GM12878 (cell line): ENCODE data around the gene S100A12. TPM values are rescaled to one million over a fixed set of nuclear protein-coding genes. Genes with fewer than 3 reads are reported as not detected.

Experiments used
- ATAC-seq: fragments of 200-7000 bp; cut with Tn5 transposase; 3 replicates; pipeline ENCODE4 v1.9.1; 2020; ENCODE audit warnings: mild to moderate bottlenecking, moderate library complexity
- BruUV-seq: library from RNA; stranded (reverse); fragments of 400-500 nt; replicated peaks from 2 replicates; lab custom pipeline; 2021; lab: Mats Ljungman, UMichigan
- CTCF ChIA-PET: fragments of 300-600 bp; sonication (Branson Sonifier 250); formaldehyde crosslinking; extraction: SDS; loops from one replicate; lab custom pipeline; 2021; ENCODE audit warnings: inconsistent platforms; lab: Yijun Ruan, JAX
- POLR2A ChIA-PET: fragments of 350-600 bp; formaldehyde crosslinking; extraction: SDS; loops from one replicate; lab custom pipeline; 2021; ENCODE audit warnings: inconsistent platforms; lab: Charles Lee
- RAD21 ChIA-PET: fragments of 300-600 bp; sonication (Branson Sonifier 250); formaldehyde crosslinking; loops from one replicate; lab custom pipeline; 2023; ENCODE audit warnings: antibody characterized with exemption; ENCODE audit not compliant: unreplicated experiment; lab: Charles Lee
- SMC1A ChIA-PET: fragments of 300-600 bp; sonication (Branson Sonifier 250); formaldehyde crosslinking; loops from one replicate; lab custom pipeline; 2023; ENCODE audit not compliant: unreplicated experiment, uncharacterized antibody; lab: Charles Lee
- DNase-seq: peaks from one replicate; pipeline ENCODE4 v3.0.0-alpha.2; 2011; ENCODE audit warnings: low read depth, low spot score
- FAIRE-seq: peaks from 3 replicates; lab custom pipeline; 2011; peaks lifted over from hg19 to GRCh38; lab: Jason Lieb, UNC
- H2AFZ ChIP-seq: 2 replicates; pipeline ENCODE4 v1.6.0; 2011; ENCODE audit warnings: low read depth, low read length, control low read depth; ENCODE audit not compliant: control insufficient read depth
- H3K27ac ChIP-seq: 2 replicates; pipeline ENCODE4 v1.5.1; 2011; ENCODE audit warnings: control low read depth; ENCODE audit not compliant: control insufficient read depth, insufficient read depth
- H3K27me3 ChIP-seq, 2 experiments: replicated peaks in 1 of 2; 2 replicates each; pipeline versions ENCODE4 v1.6.0 to v1.6.1; 2011; ENCODE audit warnings: low read length in 1 of 2; ENCODE audit not compliant: control insufficient read depth in 2 of 2, insufficient read depth in 2 of 2
- H3K36me3 ChIP-seq, 2 experiments: 2 replicates each; pipeline ENCODE4 v1.5.1; 2011; ENCODE audit warnings: low read length in 1 of 2; ENCODE audit not compliant: control insufficient read depth in 2 of 2, insufficient read depth in 2 of 2
- H3K4me1 ChIP-seq: 2 replicates; pipeline ENCODE4 v1.6.1; 2011; ENCODE audit warnings: mild to moderate bottlenecking, low read length, moderate library complexity, mixed read lengths; ENCODE audit not compliant: control insufficient read depth, insufficient read depth
- H3K4me2 ChIP-seq: 2 replicates; pipeline ENCODE4 v1.6.0; 2011; ENCODE audit warnings: control low read depth; ENCODE audit not compliant: control insufficient read depth, insufficient read depth
- H3K4me3 ChIP-seq: fragments of 200-600 bp; sonication (generic); 2 replicates; pipeline ENCODE4 v1.5.1; 2016
- H3K79me2 ChIP-seq: 2 replicates; pipeline ENCODE4 v1.6.0; 2011; ENCODE audit warnings: low read length; ENCODE audit not compliant: control insufficient read depth, insufficient read depth
- H3K9ac ChIP-seq: 2 replicates; pipeline ENCODE4 v1.8.0; 2011; ENCODE audit warnings: low read length, control low read depth, mixed read lengths; ENCODE audit not compliant: control insufficient read depth, insufficient read depth
- H3K9me3 ChIP-seq: replicated peaks from 3 replicates; pipeline ENCODE4 v1.5.1; 2011; ENCODE audit warnings: mild to moderate bottlenecking, low read length; ENCODE audit not compliant: control insufficient read depth, insufficient read depth
- H4K20me1 ChIP-seq: 2 replicates; pipeline ENCODE4 v1.6.0; 2011; ENCODE audit not compliant: control insufficient read depth, insufficient read depth
- BHLHE40 ChIP-seq, 2 experiments: fragments of 450-650 bp in 1 of 2; IDR thresholded peaks; 2 replicates each; pipeline ENCODE4 v1.6.1; 2011 to 2017; ENCODE audit warnings: low read depth in 2 of 2, borderline replicate concordance in 1 of 2, improper control_type of control experiment in 1 of 2, low read length in 1 of 2, mild to moderate bottlenecking in 1 of 2
- CEBPB ChIP-seq, 2 experiments: fragments of 150-350 bp in 1 of 2; IDR thresholded peaks; 2 replicates each; pipeline ENCODE4 v1.6.1; 2012 to 2014; ENCODE audit warnings: low read depth in 2 of 2, low read length in 2 of 2, borderline replicate concordance in 1 of 2, inconsistent platforms in 1 of 2
- CREB1 ChIP-seq: IDR thresholded peaks from 2 replicates; pipeline ENCODE4 v1.6.1; 2012; ENCODE audit warnings: low read depth, mild to moderate bottlenecking, inconsistent platforms
- HDAC6 ChIP-seq: fragments of 200-600 bp; sonication (generic); IDR thresholded peaks from one replicate; pipeline ENCODE4 v1.8.0; 2017; ENCODE audit warnings: antibody characterized with exemption; ENCODE audit not compliant: unreplicated experiment
- IRF4 ChIP-seq: IDR thresholded peaks from 2 replicates; pipeline ENCODE4 v1.6.1; 2011; ENCODE audit warnings: low read depth, low read length
- NFYB ChIP-seq: IDR thresholded peaks from 2 replicates; pipeline ENCODE4 v1.6.1; 2011; ENCODE audit warnings: low read depth, mild to moderate bottlenecking, low read length, improper control_type of control experiment, moderate library complexity; ENCODE audit not compliant: insufficient read depth
- NRF1 ChIP-seq: conservative IDR thresholded peaks from 2 replicates; pipeline ENCODE4 v1.6.1; 2011; ENCODE audit warnings: mild to moderate bottlenecking, low read depth, low read length, improper control_type of control experiment
- RFX5 ChIP-seq: IDR thresholded peaks from 2 replicates; pipeline ENCODE4 v1.6.1; 2011; ENCODE audit warnings: low read depth, low read length, improper control_type of control experiment
- SMARCA5 ChIP-seq: fragments of 450-650 bp; IDR thresholded peaks from 2 replicates; pipeline ENCODE4 v1.6.1; 2017; ENCODE audit warnings: mild to moderate bottlenecking
- ZNF384 ChIP-seq: IDR thresholded peaks from 2 replicates; pipeline ENCODE4 v1.6.1; 2012; ENCODE audit warnings: low read depth, mild to moderate bottlenecking, low read length, improper control_type of control experiment, borderline replicate concordance
- WGBS: methylation state at CpG from one replicate; pipeline ENCODE4 v1.1.6; 2016; ENCODE audit warnings: low lambda C conversion rate; ENCODE audit not compliant: insufficient replicate concordance, insufficient coverage; ENCODE audit errors: missing lambda C conversion rate; 5-methylcytosine and 5-hydroxymethylcytosine counted together
- in situ Hi-C: fragments of 300-500 bp; cut with MboI; formaldehyde crosslinking; loops from 9 replicates; pipeline ENCODE4 v1.14.3; 2018; ENCODE audit warnings: mixed read lengths
- intact Hi-C: fragments of 100-400 bp; cut with micrococcal nuclease; formaldehyde crosslinking; loops from one replicate; pipeline ENCODE4 v1.14.2; 2022; ENCODE audit not compliant: unreplicated experiment
- polyA plus RNA-seq, 11 experiments: library from polyadenylated mRNA; depleted of rRNA in 4 of 11; unstranded in 6 of 11; stranded (reverse) in 5 of 11; fragments of >200 nt; fragmentation: Nextera tagmentation in 4 of 11; fragmentation: Illumina TruSeq in 1 of 11; extraction: Ambion mirVana in 4 of 11; extraction: Trizol in 1 of 11; gene quantifications; 1 replicate in 1 of 11; 2 replicates in 10 of 11; pipeline versions ENCODE4 v1.2.1 to v1.2.3, GENCODE V29; 2011 to 2016; ENCODE audit warnings: inconsistent platforms in 2 of 11, missing spikeins in 2 of 11, low read depth in 1 of 11
- total RNA-seq, 4 experiments: library from RNA; depleted of rRNA in 3 of 4; stranded (reverse); fragments of >200 nt in 3 of 4; fragmentation: Illumina TruSeq in 1 of 4; extraction: Trizol in 1 of 4; gene quantifications; 2 replicates each; pipeline versions ENCODE4 v1.2.1 to v1.2.3, GENCODE V29; 2013 to 2021
- TF ChIP-seq, protein P1 (sequence below), 3 experiments: IDR thresholded peaks in 2 of 3; conservative IDR thresholded peaks in 1 of 3; 2 replicates each; pipeline ENCODE4 v1.5.1; 2011; ENCODE audit warnings: low read depth in 3 of 3, low read length in 3 of 3, mild to moderate bottlenecking in 3 of 3, control low read depth in 2 of 3, moderate library complexity in 2 of 3, inconsistent platforms in 1 of 3, mixed read lengths in 1 of 3; ENCODE audit not compliant: control insufficient read depth in 2 of 3, insufficient read depth in 1 of 3; ENCODE audit errors: extremely low read depth in 1 of 3
- TF ChIP-seq, protein P2 (sequence below): fragments of 150-350 bp; IDR thresholded peaks from 2 replicates; pipeline ENCODE4 v1.6.1; 2016; ENCODE audit warnings: low read depth, low read length

The S100A12 gene
- total and polyA plus RNA-seq, 10 of the 15 experiments (the other 5 are each of a cell fraction or from before 2014, with no cell fraction given): not detected

DNA sequence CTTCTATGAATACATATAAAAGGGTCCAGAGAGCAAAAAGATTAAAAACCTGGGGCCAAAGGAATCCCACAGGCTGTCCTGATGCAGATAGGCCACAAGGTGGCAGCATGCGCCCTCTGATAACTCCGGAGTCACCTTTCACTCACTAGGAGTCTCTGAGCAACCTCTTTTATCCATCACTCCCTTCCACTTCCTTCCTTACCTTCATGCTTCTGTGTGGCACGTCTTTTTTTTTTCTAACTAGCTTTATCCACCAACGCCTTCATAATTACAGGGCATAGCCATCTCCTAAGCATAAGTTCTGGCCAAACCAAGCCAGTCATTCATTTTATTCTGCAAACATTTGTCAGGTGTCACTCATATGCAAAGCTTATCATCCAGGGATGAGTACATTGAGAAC is 22.9 kb downstream of the S100A12 start (continued):
- no peak for TF ChIP-seq BHLHE40 (IDR thresholded peaks at IDR 0.05; ENCODE audit: borderline replicate concordance in 1 of 2, low read depth in 2 of 2, low read length in 1 of 2)
- TF ChIP-seq, protein P1, sequence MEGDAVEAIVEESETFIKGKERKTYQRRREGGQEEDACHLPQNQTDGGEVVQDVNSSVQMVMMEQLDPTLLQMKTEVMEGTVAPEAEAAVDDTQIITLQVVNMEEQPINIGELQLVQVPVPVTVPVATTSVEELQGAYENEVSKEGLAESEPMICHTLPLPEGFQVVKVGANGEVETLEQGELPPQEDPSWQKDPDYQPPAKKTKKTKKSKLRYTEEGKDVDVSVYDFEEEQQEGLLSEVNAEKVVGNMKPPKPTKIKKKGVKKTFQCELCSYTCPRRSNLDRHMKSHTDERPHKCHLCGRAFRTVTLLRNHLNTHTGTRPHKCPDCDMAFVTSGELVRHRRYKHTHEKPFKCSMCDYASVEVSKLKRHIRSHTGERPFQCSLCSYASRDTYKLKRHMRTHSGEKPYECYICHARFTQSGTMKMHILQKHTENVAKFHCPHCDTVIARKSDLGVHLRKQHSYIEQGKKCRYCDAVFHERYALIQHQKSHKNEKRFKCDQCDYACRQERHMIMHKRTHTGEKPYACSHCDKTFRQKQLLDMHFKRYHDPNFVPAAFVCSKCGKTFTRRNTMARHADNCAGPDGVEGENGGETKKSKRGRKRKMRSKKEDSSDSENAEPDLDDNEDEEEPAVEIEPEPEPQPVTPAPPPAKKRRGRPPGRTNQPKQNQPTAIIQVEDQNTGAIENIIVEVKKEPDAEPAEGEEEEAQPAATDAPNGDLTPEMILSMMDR (IDR thresholded peaks at IDR 0.05 in 2 of 3, conservative IDR thresholded peaks at IDR 0.05 in 1 of 3; ENCODE audit: control insufficient read depth in 2 of 3, extremely low read depth in 1 of 3, insufficient read depth in 1 of 3, low read depth in 3 of 3, low read length in 3 of 3): peak; percentile 80 to 88 (median 83)
- TF ChIP-seq, protein P2, sequence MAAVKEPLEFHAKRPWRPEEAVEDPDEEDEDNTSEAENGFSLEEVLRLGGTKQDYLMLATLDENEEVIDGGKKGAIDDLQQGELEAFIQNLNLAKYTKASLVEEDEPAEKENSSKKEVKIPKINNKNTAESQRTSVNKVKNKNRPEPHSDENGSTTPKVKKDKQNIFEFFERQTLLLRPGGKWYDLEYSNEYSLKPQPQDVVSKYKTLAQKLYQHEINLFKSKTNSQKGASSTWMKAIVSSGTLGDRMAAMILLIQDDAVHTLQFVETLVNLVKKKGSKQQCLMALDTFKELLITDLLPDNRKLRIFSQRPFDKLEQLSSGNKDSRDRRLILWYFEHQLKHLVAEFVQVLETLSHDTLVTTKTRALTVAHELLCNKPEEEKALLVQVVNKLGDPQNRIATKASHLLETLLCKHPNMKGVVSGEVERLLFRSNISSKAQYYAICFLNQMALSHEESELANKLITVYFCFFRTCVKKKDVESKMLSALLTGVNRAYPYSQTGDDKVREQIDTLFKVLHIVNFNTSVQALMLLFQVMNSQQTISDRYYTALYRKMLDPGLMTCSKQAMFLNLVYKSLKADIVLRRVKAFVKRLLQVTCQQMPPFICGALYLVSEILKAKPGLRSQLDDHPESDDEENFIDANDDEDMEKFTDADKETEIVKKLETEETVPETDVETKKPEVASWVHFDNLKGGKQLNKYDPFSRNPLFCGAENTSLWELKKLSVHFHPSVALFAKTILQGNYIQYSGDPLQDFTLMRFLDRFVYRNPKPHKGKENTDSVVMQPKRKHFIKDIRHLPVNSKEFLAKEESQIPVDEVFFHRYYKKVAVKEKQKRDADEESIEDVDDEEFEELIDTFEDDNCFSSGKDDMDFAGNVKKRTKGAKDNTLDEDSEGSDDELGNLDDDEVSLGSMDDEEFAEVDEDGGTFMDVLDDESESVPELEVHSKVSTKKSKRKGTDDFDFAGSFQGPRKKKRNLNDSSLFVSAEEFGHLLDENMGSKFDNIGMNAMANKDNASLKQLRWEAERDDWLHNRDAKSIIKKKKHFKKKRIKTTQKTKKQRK: no peak

DNA sequence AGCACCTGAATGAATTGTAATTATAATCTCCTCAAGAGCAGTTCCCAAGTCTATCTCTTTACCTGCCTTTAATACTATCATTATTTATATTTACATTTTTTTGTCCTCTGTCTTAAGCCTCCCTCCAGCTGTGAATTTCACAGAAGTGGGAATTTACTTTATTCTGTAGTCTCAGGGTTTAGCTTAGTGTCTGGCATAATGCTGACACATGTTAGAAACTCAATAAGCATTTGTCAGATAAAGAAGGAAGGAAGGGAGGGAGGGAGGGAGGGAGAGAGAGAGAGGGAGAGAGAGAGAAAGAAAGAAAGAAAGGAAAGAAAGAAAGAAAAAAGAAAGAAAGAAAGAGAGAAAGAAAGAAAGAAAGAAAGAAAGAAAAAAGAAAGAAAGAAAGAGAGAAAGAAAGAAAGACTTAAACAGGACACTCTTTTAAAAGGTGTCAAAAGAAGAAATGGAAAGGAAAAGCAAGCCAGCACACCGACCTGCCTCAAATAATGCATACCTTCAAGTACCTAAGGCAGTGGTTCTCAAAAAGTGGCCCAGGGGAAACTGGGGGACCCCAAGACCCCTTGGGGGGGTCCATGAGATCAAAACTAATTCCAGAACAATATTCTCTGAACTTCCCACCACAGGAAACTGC is 25.0 kb downstream of the S100A12 start:
- POLR2A ChIA-PET: no interaction called here
- in situ Hi-C loops (loop anchor here (5.0 kb wide), 1 partner anchor 147 kb away; no protein-coding TSS in a partner anchor), intact Hi-C loops (no loop called here)
- FAIRE-seq (no peak), ATAC-seq (no peak), DNase-seq (no peak)
- H3K9me3 ChIP-seq: no peaks in the 10 kb centered on the region
- peaks cover 20% of the 10 kb centered on the region for H3K4me1 ChIP-seq
- RAD21 ChIA-PET: interaction anchor here (1.1 to 8.4 kb wide), 2 partner anchors 8 to 144 kb away, joined by 3 to 94 read pairs; no protein-coding TSS in a partner anchor
- H3K4me2 ChIP-seq: no peak overlapping the region
- H3K36me3 ChIP-seq: no peaks in the 10 kb centered on the region
- CTCF ChIA-PET: interaction anchor here (2.7 to 8.6 kb wide), 6 partner anchors 6 to 145 kb away, joined by 11 to 326 read pairs (median 42); partner anchors contain the start of gene PGLYRP3
- H3K4me3 ChIP-seq: no peak overlapping the region
- no peaks in the 10 kb centered on the region for H4K20me1 ChIP-seq
- SMC1A ChIA-PET: interaction anchor here (0.8 to 6.2 kb wide), 3 partner anchors 13 to 144 kb away, joined by 3 to 106 read pairs (median 14); partner anchors contain the start of gene PGLYRP3
- no peaks in the 10 kb centered on the region for H3K79me2 ChIP-seq
- WGBS: 22% methylated on average over 1 of the region's 1 CpG
- no TSS peak for BruUV-seq
- no peak overlapping the region for H3K9ac ChIP-seq
- H3K27ac ChIP-seq: no peak overlapping the region
- H3K27me3 ChIP-seq: no peaks in the 10 kb centered on the region
- H2AFZ ChIP-seq: no peak overlapping the region
- TF ChIP-seq CEBPB (IDR thresholded peaks at IDR 0.05; ENCODE audit: borderline replicate concordance in 1 of 2, low read depth in 2 of 2, low read length in 2 of 2) (no peak), CREB1 (no peak), SMARCA5 (no peak), IRF4 (no peak), NFYB (no peak), ZNF384 (no peak), NRF1 (no peak), RFX5 (no peak), HDAC6 (no peak)
- TF ChIP-seq, protein P2: no peak
